SJCRH30 (cell line): Measurements from ENCODE around the gene TUFT1. TPM values are rescaled to one million over a fixed set of nuclear protein-coding genes. Genes with fewer than 3 reads are reported as not detected.

Experiments
- DNase-seq, 2 experiments: peaks; one replicate each; pipeline ENCODE4 v3.0.0-alpha.2; 2015 to 2020
- H3K27ac ChIP-seq: fragments of 250-450 bp; sonication (Bioruptor Pico); 2 replicates; pipeline ENCODE4 v1.5.1; 2020; ENCODE audit warnings: mild to moderate bottlenecking, moderate library complexity
- H3K27me3 ChIP-seq: fragments of 250-450 bp; sonication (Bioruptor Pico); 2 replicates; pipeline ENCODE4 v1.5.1; 2020; ENCODE audit warnings: mild to moderate bottlenecking, moderate library complexity
- H3K36me3 ChIP-seq: fragments of 250-450 bp; sonication (Bioruptor Pico); 2 replicates; pipeline ENCODE4 v1.5.1; 2020; ENCODE audit warnings: mild to moderate bottlenecking, moderate library complexity
- H3K4me1 ChIP-seq: fragments of 250-450 bp; sonication (Bioruptor Pico); 2 replicates; pipeline ENCODE4 v1.5.1; 2020; ENCODE audit warnings: mild to moderate bottlenecking, moderate library complexity
- H3K4me3 ChIP-seq: fragments of 250-450 bp; sonication (Bioruptor Pico); 2 replicates; pipeline ENCODE4 v1.5.1; 2020; ENCODE audit warnings: mild to moderate bottlenecking, moderate library complexity
- H3K9me3 ChIP-seq: fragments of 250-450 bp; sonication (Bioruptor Pico); replicated peaks from 2 replicates; pipeline ENCODE4 v1.5.1; 2020; ENCODE audit warnings: mild to moderate bottlenecking, moderate library complexity
- total RNA-seq: library from RNA; depleted of rRNA; stranded (reverse); fragments of >200 nt; shearing (Covaris generic); gene quantifications from 2 replicates; pipeline ENCODE4 v1.2.3, GENCODE V29; 2014

Gene TUFT1
- total RNA-seq, 1 experiment from 2014 or later: 8.1 TPM

DNA sequence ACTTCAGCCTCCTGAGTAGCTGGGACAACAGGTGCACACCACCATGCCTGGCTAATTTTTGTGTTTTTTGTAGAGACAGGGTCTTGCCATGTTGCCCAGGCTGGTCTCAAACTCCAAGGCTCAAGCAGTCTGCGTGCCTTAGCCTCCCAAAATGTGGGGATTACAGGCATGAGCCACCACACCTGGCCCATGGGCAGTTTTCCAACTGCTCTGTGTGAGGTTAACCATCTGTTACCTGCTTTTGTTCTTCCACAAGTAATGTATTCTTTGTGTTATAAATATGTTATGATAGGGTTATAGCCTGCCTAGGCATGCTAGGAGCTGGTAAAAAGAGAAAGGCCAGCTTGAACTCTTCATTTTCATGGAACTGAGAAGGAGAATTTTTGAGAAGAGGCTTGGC, 30.7 kb downstream of the TUFT1 start:
- Histone ChIP-seq H3K9me3 (no peaks in the 10 kb centered on the region), H3K4me3 (no peak overlapping the region), H3K27ac (no peak overlapping the region), H3K36me3 (peaks cover 12% of the 10 kb centered on the region), H3K4me1 (no peaks in the 10 kb centered on the region; the same call in 1 of the 2 replicates), H3K27me3 (no peaks in the 10 kb centered on the region)
- no peak for DNase-seq

DNA sequence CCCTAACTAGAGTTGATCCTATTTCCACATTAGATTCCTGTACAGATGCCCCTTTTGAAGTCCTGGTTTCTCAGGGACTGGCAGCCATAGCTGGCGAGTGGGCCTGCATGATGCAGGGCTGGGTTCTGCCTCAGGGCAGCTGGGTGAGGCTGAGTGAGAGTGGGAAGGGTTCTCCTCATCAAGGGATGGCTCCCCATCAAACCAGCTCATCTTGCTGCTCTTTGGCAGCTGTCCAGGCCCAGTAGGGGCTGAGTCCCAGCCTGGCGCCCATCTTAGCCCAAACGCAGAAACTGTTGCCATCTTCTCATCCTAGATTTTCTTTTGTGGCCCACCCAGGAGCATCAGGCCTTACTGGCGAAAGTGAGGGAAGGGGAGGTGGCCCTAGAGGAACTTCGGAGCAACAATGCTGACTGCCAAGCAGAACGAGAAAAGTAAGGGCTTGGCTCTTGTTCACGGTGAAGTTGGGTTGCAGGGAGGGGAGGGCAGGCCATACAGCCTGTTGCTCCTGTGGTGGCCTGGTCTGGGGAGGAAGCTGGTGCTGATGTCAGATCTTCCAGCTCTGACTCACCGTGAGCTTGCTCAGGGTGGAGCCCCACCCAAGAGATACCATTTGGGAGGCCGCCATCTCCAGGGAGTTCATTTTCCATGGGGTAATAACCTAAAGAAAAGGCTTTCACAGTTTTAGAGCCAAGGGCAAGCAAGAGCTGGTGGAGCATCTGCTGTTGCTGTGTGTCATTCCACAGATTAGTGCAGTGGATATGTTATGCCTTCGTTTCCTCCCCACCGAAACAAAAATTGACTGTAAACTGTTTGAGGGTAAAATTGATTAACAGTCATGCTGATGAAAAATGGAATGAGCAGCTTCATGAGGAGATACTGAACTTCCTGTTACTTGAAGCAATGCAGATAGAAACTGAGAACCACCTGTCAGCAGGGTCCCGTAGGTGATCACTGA, 34.7 kb downstream of the TUFT1 start:
- DNase-seq: no peak
- Histone ChIP-seq H3K9me3 (no peaks in the 10 kb centered on the region), H3K4me1 (no peaks in the 10 kb centered on the region; the same call in 1 of the 2 replicates), H3K27me3 (no peaks in the 10 kb centered on the region), H3K27ac (no peak overlapping the region), H3K36me3 (peaks cover 12% of the 10 kb centered on the region), H3K4me3 (no peak overlapping the region)

GRCh38 chr1:151577173-151577572, 37.1 kb downstream of the TUFT1 start:
- Histone ChIP-seq H3K27me3 (no peaks in the 10 kb centered on the region), H3K27ac (no peak overlapping the region), H3K9me3 (no peaks in the 10 kb centered on the region), H3K36me3 (peaks cover 15% of the 10 kb centered on the region), H3K4me1 (peaks cover 14% of the 10 kb centered on the region), H3K4me3 (no peak overlapping the region)
- no peak for DNase-seq

GRCh38 chr1:151578941-151579340, 38.8 kb downstream of the TUFT1 start:
- Histone ChIP-seq H3K4me3 (no peak overlapping the region), H3K27me3 (no peaks in the 10 kb centered on the region), H3K4me1 (peaks cover 23% of the 10 kb centered on the region), H3K36me3 (peaks cover 13% of the 10 kb centered on the region), H3K27ac (no peak overlapping the region), H3K9me3 (no peaks in the 10 kb centered on the region)
- no peak for DNase-seq

GRCh38 chr1:151579436-151580225, 39.5 kb downstream of the TUFT1 start:
- H3K36me3 ChIP-seq: peaks cover 10% of the 10 kb centered on the region
- H3K27ac ChIP-seq: no peak overlapping the region
- DNase-seq: no peak
- peaks cover 30% of the 10 kb centered on the region for H3K4me1 ChIP-seq
- no peak overlapping the region for H3K4me3 ChIP-seq
- H3K27me3 ChIP-seq: no peaks in the 10 kb centered on the region
- H3K9me3 ChIP-seq: no peaks in the 10 kb centered on the region

DNA sequence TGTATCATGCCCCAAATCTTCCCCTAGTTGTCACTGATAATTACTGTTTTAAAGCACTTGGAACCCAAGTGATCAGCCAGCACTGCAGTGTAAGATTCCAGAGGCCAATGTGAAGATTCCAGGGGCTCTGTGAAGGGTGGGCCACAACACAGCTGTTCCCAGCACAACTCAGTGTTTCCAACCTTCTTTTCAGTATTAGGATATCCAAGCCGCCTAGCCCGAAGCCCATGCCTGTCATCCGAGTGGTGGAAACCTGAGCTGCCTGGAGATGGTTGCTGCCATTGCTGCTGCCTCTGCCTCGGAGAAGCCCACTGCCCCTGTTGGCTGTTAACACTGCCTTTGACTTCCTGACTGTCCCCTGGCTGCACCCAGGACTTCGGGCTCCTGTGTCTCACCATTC, 41.3 kb downstream of the TUFT1 start:
- H3K27ac ChIP-seq: peak overlapping the region; percentile 5; the same call in 1 of the 2 replicates

DNA sequence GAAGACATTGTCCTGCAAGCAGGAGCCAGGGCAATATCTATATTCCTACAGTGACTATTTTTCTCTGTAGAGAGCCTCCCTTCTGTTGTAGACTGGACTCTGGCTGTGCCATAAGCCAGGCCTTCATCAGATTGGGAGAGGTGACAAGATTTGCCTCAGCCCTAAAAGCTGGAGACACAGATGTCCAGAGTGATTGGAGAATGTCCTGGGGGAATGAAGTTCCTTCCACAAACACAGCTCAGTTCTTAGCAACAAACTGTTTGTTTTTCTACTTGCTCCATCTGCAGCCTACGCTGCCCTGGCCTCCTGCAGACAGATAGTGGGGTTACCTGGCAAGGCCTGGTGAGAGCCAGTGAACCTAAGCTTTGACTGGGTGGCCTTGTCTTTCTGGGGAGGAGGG, 41.8 kb downstream of the TUFT1 start:
- peaks cover 51% of the 10 kb centered on the region for H3K4me1 ChIP-seq
- no peaks in the 10 kb centered on the region for H3K27me3 ChIP-seq
- no peak overlapping the region for H3K4me3 ChIP-seq
- H3K9me3 ChIP-seq: no peaks in the 10 kb centered on the region
- H3K36me3 ChIP-seq: peaks cover 2% of the 10 kb centered on the region
- 0 out of 2 replicates have a peak overlapping the region, but pooled peaks have one; percentile 5 for H3K27ac ChIP-seq
- no peak for DNase-seq

More for the DNA sequence above, 41.3 kb downstream of the TUFT1 start:
- Histone ChIP-seq H3K27me3 (no peaks in the 10 kb centered on the region), H3K9me3 (no peaks in the 10 kb centered on the region), H3K4me1 (peaks cover 46% of the 10 kb centered on the region), H3K36me3 (peaks cover 2% of the 10 kb centered on the region), H3K4me3 (no peak overlapping the region)
- DNase-seq: peak; percentile 67 to 82

DNA sequence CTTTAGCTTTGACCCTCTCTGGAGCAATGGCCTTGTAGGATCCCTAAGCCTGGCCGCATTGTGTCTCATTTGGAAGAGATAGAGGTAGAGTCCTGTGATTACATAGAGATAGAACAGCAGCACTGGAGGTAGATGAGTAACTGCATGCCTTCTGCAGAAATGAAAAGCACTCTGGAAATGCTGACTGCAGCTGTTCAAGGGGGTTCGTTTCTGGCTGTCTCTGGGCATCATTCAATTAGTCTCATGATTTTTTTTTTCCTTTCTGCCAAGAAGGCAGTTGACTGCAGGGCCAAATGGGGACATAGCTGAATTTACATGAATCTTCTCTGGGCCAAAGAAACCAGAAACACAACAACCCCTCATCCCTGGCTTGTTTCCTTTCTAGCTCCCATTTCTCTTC, 43.7 kb downstream of the TUFT1 start:
- DNase-seq: peak in 1 of 2 experiments; percentile 35
- Histone ChIP-seq H3K27me3 (no peaks in the 10 kb centered on the region), H3K4me1 (peaks cover 55% of the 10 kb centered on the region), H3K36me3 (peaks cover 2% of the 10 kb centered on the region; the same call in 1 of the 2 replicates), H3K27ac (peak overlapping the region; percentile 89; the same call in 1 of the 2 replicates), H3K4me3 (no peak overlapping the region), H3K9me3 (no peaks in the 10 kb centered on the region)

DNA sequence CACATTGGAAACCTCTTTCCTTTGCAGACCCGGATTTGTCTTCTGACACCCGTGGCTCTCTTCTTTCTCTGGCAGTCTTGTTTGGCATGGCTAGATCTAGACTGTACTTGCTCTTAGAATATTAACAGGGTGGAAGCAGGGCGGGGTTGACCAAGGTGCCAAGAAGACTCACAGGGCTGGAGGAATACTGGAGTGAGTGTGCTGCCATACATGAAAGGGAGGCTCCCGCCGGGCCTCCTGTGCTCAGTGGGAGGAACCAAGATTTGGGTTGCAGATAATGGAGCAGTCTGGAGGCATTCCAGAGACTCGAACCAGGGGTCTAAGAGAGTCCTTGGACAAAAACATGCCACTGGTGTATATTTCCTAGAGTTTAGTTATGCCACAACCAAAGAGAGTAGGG, 44.2 kb downstream of the TUFT1 start:
- H3K4me1 ChIP-seq: peaks cover 55% of the 10 kb centered on the region
- no peak overlapping the region for H3K4me3 ChIP-seq
- no peaks in the 10 kb centered on the region for H3K9me3 ChIP-seq
- H3K36me3 ChIP-seq: peaks cover 2% of the 10 kb centered on the region; the same call in 1 of the 2 replicates
- no peak for DNase-seq
- H3K27me3 ChIP-seq: no peaks in the 10 kb centered on the region
- H3K27ac ChIP-seq: peak overlapping the region; percentile 89; the same call in 1 of the 2 replicates

DNA sequence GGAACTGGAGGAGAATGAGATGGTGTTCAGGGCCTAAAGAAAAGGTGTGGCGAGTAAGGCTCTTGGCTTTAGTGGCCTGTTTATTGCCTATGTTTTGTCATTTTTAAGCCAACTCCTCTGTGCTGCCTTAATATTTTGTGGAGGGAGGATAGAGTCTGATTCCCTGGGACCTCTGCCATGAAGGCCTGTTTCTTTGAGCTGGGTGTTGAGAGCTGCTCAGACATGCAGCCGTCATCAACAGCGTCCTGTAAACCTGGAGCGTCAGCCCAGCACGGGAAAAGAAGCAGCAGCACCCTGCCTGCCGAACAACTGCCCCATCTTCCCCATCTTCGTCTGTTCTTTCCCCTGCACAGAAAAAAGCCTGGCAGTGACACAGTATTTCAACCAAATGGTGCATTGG, 44.7 kb downstream of the TUFT1 start:
- Histone ChIP-seq H3K4me1 (peaks cover 55% of the 10 kb centered on the region), H3K27me3 (no peaks in the 10 kb centered on the region), H3K27ac (peak overlapping the region; percentile 89), H3K9me3 (no peaks in the 10 kb centered on the region), H3K4me3 (no peak overlapping the region), H3K36me3 (peaks cover 2% of the 10 kb centered on the region; the same call in 1 of the 2 replicates)
- no peak for DNase-seq

- no peak overlapping the region for H3K4me3 ChIP-seq
- peaks cover 55% of the 10 kb centered on the region for H3K4me1 ChIP-seq
- peaks cover 2% of the 10 kb centered on the region; the same call in 1 of the 2 replicates for H3K36me3 ChIP-seq
- H3K27ac ChIP-seq: peak overlapping the region; percentile 89
- no peaks in the 10 kb centered on the region for H3K9me3 ChIP-seq
- peak; percentile 77 to 85 for DNase-seq
- no peaks in the 10 kb centered on the region for H3K27me3 ChIP-seq
Measured at GRCh38 chr1:151585622-151586021, 45.5 kb downstream of the TUFT1 start.

- Histone ChIP-seq H3K27ac (no peak overlapping the region), H3K36me3 (no peaks in the 10 kb centered on the region), H3K4me1 (peaks cover 13% of the 10 kb centered on the region), H3K4me3 (no peak overlapping the region), H3K27me3 (no peaks in the 10 kb centered on the region), H3K9me3 (0 out of 2 replicates have a peak, but pooled peaks cover 4% of the 10 kb centered on the region)
- no peak for DNase-seq
Measured at GRCh38 chr1:151590961-151591360, 50.9 kb downstream of the TUFT1 start.

GRCh38 chr1:151593730-151594129, 53.6 kb downstream of the TUFT1 start:
- Histone ChIP-seq H3K36me3 (no peaks in the 10 kb centered on the region), H3K27me3 (no peaks in the 10 kb centered on the region), H3K4me1 (no peaks in the 10 kb centered on the region), H3K9me3 (0 out of 2 replicates have a peak, but pooled peaks cover 4% of the 10 kb centered on the region), H3K4me3 (peak overlapping the region; percentile 34), H3K27ac (no peak overlapping the region)
- no peak for DNase-seq

DNA sequence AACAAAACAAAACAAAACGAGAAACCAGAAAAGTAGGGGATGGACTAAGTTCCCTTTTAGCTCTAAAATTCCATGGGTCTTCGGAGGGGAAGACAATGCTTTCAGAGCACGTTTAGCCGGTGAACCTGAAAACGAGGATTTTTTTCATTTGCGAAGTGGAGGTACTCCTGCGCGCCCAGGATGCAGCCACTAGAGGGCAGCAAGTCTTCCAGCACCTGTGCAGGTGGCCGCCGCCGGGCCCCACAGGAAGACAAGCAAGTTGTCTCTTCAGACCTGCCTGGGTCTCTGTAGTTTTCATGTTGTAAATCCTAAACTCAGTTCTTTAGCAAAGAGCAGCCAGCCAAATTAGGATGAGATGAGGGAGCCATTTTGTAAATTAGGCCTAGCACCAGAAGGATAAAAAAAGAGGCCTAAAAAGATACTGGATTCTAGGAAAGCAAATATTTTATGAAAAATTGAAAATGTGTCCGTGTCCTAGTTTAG, 54.1 kb downstream of the TUFT1 start:
- no peaks in the 10 kb centered on the region for H3K27me3 ChIP-seq
- 0 out of 2 replicates have a peak, but pooled peaks cover 4% of the 10 kb centered on the region for H3K9me3 ChIP-seq
- H3K4me3 ChIP-seq: peak overlapping the region; percentile 34
- no peaks in the 10 kb centered on the region for H3K4me1 ChIP-seq
- no peaks in the 10 kb centered on the region for H3K36me3 ChIP-seq
- H3K27ac ChIP-seq: no peak overlapping the region
- DNase-seq: peak; percentile 55 to 68
